Stimulated activated CD4-positive, alpha-beta T cell treated with anti-CD3 and anti-CD28 coated beads, Interleukin-4, amount 100 ng/mL, for 1 hour (primary cell): Measurements from ENCODE around the gene FAHD1.

Experiments used
- DNase-seq: peaks from one replicate; pipeline ENCODE4 v3.0.0-alpha.2; 2020

The FAHD1 gene

DNA sequence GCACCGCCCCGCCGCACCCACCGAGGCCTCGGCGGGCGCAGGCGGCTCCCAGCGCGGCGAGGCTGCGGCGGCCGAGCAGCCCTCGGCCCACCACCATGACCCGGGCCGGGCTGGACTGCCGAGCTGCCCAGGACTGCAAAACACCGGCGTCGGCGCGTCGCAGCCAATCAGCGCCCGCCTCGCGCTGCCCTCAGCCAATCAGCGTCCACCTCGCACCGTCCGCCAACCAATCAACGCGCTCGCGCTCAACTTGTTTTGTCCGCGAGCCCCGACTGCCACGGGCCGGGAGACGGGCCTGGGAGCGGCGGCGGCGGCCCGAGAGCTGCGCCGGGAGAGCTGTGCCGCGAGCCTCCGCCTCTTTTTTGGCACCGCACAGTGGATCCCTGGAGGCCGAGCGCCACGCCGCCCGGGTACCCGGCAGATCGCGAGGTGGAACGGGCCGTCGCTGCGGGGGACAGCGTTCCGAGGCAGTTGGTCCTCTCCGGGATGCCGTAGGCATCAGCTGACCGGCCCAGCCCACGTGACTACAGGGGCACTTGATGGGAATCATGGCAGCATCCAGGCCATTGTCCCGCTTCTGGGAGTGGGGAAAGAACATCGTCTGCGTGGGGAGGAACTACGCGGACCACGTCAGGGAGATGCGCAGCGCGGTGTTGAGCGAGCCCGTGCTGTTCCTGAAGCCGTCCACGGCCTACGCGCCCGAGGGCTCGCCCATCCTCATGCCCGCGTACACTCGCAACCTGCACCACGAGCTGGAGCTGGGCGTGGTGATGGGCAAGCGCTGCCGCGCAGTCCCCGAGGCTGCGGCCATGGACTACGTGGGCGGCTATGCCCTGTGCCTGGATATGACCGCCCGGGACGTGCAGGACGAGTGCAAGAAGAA is at the start of gene FAHD1, which contains the start of gene HAGH:
Gene FAHD1 (plus strand): TSS at position 516 of the 883 bp plus-strand sequence. CDS start 33 bp downstream, at position 549.
Gene HAGH (minus strand): TSS at position 135 of the 883 bp plus-strand sequence. CDS start 38 bp downstream, at position 97.
- peak; percentile 89 for DNase-seq

DNA sequence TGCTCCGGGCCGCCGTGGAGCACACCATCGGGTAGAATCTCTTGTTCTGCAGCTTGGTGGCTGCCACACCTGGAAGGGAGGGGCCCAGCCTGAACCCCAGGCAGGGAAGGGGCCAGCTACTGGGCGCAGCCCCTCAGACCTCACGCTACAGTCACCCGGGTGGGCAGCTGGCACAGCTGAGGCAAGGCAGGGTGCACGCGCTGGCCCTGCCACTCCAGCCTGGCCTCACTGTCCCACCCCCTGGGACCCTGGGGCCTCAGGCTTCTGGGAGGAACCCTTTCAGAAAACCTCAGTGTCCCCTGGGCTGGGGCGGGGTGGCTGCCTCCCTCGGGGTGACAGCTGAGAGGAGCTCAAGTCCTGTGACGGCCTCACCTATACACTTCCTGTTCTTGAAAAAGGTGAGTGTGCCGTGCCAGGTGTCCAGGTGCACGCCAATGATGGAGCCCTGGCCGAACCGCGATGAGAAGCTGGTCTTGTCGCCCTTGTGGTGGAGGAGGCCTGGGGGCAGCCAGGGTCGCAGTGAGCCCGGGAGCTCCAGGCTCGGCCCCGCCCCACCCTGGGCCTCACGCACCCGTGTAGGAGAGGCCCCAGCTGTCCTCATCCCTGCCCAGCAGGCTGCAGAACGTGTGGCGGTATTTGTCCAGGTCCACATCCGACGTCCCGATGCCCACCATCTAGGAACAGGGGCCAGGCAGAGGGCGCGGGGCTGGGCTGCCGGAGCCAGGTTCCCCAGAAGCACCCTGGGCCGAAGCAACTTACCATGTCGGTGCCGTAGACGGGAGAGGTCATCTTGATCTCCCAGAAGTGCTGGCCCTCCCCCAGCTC is 49.4 kb upstream of the FAHD1 start:
- DNase-seq, result no peak

DNA sequence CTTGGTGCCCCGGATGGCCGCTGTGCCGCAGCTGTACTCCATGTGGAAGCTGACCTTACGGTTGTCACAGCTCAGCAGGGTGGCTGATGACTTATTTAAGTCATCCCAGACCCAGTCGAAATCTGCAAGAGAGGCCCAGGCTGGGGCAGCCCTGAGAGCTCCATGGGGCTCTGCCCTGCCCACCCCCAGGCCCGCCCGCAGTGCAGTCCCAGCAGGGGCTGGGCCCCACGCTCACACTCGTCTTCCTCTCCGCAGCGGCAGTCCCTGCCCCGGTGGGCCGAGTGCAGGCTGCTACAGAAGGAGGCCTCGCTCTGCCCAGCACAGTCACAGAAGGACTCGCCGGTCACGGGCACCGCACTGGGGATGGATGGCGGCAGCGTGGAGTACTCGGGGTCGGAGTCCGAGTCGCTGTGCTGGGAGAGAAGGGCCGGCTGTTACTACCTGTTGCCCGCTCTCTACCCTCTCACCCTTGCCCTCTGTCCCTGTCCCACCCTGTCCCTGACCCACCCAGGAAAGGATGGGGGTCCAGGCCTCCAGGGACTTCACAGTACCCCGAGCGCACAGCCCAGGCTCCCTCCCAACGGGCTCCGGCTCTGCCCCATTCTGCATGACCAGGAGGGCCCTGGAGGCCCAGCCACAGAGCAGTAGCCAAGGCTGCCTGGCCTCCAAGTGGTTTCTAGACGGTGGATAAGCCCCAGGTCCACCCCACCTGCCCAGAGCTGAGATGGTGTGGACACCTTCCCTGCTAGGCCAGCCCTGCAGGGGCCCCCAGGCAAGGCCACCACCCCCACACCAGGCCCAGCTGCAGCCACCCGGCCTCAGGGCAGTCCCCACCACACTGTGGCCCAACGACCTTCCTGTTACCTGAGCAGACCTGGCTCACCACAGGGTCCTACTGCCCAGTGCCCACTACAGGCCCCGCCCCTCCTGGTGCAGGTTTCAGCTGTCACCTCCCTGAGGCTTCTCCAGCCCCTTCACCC is 48.5 kb upstream of the FAHD1 start:
- DNase-seq, result no peak

DNA sequence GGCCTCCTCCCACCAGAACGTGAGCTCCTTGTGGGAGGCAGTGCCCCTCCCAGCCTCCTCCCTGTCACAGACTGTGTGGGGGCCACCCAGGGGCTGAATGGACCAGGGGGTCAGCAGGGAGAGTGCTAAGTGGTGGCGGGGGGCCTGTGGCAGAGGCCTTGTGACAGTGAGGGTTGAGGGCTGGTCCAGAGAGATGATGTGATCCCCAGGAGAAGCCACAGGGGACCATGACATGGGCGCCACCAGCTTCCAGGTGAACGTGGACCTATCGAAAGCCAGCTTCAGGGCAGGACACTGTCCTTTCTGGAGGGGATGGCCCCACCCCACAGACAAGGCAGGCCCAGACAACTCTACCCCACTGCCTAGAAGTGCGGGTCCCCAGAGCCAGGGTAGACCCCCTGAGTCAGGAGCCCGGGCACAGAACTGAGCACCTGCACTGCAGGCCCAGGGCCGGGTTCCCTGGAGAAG is 47.7 kb upstream of the FAHD1 start:
- DNase-seq, result no peak

DNA sequence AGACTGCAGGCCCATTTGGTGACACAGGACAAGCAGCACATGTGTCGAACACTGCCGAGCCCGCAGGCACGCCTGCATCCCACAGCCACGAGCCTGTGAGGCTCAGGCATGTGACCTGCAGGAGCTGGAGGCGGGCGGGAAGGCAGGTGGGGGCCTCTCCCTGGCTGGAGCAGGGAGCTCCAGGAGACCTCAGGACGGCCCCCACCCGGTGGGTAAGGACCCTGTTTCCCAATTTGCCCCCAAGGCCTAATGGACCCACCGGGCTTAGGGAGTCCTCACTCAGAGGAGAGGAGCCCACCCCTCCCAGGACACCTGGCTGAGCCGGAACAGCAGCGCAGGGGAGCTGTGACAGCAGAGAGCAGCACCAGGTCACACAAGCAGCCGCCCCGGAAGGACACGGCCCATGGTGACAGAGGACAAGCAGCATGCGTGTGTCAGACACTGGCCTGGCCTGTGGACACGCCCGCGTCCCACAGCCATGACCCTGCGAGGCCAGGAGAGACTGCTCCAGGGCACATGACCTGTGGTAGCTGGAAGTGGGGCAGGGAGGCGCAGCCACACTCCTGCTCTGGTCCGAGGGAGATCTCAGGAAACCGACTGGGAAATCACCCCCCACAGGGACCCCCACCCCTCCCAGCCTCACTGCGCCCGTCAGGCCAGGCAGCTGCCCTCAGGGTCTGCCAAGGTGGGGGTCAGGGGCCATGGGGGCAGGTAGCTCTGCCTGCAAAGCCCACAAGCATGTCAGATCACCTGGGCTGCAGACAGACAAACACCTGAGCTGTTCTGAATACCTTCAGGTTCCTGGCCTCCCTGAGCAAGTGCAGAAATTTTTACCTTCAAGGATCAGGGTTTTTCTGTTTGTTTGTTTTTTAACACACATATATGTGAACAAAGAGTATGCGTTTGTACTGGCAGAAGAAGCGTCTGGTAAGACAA is 47.0 kb upstream of the FAHD1 start:
- DNase-seq, result no peak

DNA sequence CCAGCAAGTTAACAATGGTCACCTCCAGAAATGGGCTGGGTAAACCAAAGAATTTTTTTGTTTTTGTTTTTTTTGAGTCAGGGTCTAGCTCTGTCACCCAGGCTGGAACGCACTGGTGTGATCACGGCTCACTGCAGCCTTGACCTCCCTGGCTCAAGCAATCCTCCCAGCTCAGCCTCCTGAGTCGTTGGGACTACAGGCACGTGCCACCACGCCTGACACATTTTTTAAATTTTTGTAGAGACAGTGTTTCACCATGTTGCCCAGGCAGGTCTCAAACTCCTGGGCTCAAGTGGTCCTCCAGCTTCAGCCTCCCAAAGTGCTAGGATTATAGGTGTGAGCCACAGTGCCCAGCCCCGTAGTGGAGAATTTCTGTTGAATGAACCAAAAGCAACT is 46.3 kb upstream of the FAHD1 start:
- no peak for DNase-seq

DNA sequence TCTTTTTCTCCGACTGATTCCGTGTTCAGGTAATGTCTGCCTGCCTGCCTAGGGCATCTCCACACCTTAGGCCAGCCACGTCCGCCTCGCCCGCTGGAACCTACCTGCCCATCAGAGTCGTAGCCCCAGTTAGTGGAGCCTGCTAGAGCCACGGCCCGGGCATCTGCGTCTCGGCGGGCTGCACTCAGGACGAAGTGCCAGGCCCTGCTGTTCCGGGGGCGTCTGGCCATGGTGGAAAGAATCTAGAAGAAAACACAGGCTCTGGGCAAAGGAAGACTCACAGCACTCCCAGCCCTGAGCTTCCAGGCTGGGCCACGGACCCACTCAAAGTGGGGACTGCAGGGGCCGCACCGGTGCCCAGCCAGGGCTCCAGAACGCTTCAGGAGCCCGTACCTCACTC is 45.8 kb upstream of the FAHD1 start:
- DNase-seq, result no peak

DNA sequence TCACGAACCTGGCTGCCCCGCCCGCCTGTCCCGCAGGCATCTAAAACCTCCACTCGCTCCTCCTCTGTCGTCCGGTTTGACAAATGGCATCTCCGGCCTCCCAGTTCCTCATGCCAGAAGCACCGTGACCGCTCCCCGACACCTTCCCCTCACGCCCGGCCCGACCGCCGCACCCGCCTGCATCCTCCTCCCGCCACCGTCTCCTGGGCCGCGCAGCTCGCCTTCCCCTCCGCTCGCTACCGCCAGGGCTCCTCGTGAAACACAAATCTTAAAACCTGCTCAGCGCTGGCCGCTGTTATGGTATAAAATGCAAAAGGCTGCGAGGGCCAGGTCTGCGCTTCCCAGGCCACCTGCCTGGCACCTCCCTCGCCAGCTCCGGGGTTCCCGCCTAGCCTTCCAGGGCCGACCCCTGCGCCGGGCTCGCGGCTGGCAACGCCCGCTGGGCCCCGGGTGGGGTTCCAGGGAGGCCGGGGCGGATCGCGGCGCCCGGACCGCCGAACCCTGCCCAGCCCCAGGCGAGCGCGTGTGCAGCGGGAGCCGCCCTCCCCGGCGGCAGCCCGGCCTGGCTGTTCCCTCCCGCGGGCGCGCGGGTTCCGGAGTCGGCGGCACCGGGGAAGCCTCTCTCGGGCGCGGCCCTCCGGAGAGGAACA is 45.1 kb upstream of the FAHD1 start:
- peak; percentile 36 for DNase-seq

DNA sequence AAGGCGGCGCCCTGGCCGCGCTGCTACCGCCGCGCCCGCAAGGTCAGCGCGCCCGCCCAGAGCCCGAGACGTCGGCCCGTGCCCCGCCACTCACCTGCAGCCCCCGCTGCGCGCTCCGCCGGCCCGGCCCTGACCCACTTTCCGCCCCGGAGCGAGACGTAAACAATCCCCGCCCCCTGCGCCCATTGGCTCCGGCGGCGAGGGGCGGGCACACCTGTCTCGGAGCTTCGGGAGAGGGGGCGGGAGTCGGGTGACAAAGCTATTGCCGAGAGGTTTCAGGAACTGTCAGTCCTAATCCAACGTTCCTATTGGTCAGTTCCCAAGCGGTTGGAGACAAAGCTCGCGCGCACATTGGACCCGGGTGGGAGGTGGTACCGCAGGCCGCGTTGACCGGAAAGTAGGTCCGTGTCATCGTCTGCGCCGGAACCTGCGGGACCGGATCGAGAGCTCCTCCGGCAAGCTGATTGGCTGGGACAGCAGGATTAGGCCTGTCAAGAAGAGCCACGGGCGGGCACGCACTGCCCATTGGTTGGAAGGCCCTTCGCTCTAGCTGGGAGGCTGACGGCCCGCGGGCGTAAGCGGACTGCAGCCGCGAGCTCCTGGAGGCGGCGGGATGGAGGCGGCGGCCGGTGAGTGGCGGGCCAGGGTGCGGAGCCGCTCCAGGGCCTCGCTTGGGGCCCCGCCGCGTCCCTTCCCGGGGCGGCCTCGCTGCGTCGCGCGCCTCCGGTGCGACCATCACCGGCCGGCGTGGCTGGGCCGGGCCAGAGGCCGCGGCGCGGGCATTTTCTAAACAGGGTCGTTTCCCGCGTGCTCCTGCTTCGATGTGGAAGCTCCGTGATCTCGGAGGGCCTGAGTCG is 44.4 kb upstream of the FAHD1 start, which contains the start of the genes NUBP2 and SPSB3:
Gene NUBP2 (plus strand): TSS at position 553 of the 857 bp plus-strand sequence. CDS start 61 bp downstream, at position 614.
Gene SPSB3 (minus strand): TSS at position 164 of the 857 bp plus-strand sequence. CDS start 1,088 bp downstream, outside the sequence.
- DNase-seq, result peak; percentile 96

DNA sequence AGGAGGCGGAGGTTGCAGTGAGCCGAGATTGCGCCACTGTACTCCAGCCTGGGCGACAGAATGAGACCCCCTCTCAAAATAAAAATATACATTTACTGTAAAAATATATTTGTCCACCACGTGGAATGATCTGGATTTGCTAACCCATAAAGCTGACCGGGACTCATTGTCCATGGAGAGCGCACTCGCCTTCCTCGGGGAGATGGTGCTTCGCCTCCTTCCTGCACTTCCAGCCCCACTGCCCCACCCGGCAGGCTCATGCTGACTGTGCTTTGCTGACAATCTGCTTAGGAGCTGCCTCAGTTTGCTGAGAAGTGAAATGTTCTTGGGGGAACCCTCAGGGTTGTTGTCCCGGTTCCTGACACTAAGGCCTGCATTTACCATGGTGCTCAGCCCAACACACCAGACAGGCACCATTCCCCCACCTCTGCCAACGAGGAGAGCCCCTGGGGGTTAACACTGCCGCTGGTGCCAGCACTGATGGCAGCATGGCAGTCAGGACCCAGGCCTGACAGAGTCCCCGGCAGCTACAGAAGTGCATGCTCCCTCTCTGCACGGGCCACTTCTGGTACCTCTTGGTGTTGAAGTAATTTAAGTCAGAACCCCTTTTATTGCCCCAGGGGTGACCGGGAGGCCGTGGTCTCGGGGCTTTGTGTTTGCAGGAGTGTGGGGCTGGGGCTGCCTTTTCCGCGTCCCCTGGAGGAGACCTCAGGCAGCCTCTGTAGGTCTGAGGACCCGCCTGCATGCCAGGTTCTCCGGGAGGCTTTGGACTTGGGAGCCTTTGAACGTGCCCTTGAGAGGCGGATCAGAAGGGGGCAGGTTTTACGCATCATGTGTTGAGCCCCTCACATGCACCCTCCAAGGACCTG is 41.8 kb upstream of the FAHD1 start:
- no peak for DNase-seq

DNA sequence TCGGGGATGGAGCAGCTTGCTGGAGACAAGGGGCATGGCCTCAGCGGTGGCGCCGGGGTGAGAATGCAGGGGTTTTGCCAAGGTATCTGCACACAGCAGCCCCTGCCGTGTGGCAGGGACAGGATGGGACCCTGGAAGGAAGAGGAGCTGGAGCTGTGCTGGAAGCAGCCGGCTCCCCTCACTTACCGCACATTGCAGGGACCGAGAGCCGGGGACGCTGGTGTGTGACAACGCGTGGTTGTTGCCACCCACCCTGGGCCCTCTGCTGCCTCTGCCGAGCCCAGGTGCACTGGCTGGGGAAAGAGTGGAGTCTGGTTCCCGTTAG is 41.2 kb upstream of the FAHD1 start:
- DNase-seq, result peak; percentile 1

DNA sequence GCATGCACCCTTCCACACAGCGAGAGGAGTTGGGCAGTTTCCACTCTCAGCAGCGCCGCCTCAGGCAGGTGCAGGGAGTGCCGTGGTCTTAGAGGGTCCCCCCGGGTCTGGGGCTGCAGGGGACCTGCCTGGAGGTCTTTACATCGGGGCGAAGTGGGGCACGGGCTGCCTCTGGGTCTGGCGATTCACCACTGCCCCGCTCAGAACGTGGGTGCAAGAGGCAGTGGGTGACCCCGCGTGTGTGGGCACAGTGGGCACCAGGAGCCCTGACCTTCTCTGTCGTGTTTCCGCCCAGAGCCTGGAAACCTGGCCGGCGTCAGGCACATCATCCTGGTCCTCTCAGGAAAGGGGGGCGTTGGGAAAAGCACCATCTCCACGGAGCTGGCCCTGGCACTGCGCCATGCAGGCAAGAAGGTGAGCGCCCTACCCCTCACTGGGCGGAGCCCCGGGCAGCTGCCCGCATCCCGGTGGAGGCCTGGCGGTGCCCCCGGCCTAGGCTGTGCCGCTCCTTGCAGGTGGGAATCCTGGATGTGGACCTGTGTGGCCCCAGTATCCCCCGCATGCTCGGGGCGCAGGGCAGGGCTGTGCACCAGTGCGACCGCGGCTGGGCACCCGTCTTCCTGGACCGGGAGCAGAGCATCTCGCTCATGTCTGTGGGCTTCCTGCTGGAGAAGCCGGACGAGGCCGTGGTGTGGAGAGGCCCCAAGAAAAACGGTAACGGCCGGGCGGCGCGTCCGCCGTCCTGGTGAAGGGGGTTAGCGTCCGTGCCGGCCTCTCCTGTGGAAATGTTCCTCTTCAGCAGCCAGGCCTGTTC is 40.6 kb upstream of the FAHD1 start:
- DNase-seq, result no peak

DNA sequence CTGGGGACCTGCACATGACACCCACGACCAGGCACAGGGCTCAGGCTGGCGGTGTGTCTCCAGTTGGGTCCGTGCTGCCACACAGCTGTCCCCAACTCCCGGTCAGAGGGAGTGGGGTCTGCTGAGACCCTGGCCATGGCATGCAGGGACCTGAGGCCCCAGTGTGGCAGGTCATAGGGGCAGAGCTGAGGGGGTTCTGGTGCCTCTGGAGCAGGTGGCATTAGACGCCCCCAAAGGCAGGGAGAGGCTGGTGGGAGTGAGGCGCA is 40.0 kb upstream of the FAHD1 start:
- DNase-seq, result no peak

DNA sequence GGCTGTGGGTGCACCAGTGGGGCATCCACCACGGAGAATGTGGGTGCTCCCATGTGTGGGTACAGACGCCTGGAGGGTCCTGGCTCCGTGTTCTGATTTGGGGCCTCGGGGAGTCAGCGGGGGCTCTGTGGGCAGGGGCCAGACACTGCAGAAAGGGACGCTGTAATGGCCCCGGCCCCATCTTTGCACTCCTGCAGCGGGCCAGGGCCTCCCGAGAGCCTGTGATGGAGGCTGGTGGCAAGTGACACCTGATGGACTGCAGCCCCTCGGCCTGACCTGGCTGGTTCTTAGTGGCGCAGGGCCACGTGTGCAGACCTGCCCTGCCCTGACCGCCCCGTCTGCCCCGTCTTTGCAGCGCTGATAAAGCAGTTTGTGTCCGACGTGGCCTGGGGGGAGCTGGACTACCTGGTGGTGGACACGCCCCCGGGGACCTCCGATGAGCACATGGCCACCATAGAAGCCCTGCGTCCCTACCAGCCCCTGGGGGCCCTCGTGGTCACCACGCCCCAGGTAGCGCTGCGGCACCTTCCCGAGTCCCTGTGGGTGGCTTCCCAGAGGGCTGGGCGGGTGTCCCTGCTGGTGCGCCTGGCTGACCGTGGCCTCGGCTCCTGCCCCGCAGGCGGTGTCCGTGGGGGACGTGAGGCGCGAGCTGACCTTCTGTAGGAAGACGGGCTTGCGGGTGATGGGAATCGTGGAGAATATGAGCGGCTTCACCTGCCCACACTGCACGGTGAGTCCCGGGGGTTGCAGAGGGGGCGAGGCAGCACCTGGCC is 39.5 kb upstream of the FAHD1 start:
- DNase-seq, result peak; percentile 1

DNA sequence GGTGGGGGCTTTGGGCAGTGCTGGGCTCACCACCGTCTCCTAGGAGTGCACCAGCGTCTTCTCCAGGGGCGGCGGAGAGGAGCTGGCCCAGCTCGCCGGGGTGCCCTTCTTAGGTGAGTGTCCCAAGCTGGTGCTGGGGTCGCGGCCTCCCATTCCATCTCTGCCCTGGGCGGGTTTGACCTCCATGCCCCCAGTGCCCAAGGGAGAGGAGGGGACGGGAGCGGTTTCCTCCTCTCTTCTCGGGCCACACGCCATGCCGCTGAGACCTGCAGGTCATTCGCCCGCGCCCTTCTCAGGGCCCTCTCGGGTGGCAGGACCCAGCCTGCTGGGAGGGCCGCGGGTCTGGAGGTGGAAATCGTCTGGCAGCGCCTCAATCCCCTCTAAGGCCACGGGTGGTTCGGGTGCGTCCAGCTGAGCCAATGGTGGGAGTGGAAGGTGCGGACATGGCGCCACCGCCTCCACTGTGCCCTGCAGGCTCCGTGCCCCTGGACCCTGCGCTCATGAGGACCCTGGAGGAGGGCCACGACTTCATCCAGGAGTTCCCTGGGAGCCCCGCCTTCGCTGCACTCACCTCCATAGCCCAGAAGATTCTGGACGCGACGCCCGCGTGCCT is 38.8 kb upstream of the FAHD1 start:
- peak; percentile 1 for DNase-seq

DNA sequence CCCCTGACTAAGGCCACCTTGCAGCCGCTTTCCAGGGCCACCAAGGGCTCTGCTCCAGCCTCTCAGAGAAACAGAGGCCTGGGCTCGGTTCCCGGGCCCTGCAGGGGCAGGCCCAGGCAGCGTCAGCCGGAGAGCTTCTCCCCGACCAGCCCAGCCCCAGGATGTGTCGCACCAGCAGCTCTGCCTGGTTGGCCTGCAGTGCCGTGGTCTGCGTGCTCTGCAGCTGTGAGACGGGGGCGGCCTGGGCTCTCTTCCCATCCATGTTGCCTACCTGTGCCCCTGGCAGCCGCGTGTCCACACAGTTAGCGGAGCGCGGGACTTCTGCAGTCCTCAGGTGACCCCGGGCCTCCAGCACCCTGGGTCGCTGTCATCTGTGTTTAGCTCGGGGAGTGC is 38.3 kb upstream of the FAHD1 start:
- no peak for DNase-seq

DNA sequence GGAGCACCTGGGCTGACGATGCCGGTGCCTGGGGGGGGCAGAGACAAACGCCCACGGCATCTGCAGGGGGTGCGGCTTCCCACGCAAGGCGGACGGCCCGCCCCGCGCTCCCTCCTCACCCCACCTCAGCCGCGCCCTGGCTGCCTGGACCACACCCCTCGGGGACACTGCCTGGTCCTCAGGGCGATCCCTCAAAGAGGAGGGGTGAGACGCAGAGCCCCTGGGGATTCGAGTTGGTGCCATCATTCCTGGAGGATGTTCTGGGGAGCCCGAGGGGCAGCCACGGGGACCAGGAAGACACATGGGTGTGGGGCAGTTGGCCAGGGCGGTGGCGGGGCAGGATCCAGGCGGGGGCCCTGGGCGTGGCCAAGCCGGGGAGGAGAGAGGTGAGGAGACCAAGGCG is 37.4 kb upstream of the FAHD1 start:
- DNase-seq, result peak; percentile 1
